ENCODE measurements around the gene ZNRD2. TPM values are rescaled to one million over a fixed set of nuclear protein-coding genes. Genes with fewer than 3 reads are reported as not detected.

ZNRD2 gene
- total and polyA plus RNA-seq, 10 of the 15 experiments (the other 5 are each of a cell fraction or from before 2014, with no cell fraction given), result 7.9 to 111 (median 55.4) TPM

GRCh38 chr11:65546217-65546958 is 23.9 kb upstream of the ZNRD2 start:
- Histone ChIP-seq H2AFZ (ENCODE audit: control insufficient read depth, low read depth, low read length) (peak overlapping the region; percentile 87), H3K4me2 (ENCODE audit: control insufficient read depth, insufficient read depth) (peak overlapping the region; percentile 91), H3K36me3 (ENCODE audit: control insufficient read depth in 2 of 2, insufficient read depth in 2 of 2, low read length in 1 of 2) (no peaks in the 10 kb centered on the region), H3K27ac (ENCODE audit: control insufficient read depth, insufficient read depth) (no peak overlapping the region), H3K79me2 (ENCODE audit: control insufficient read depth, insufficient read depth, low read length) (no peaks in the 10 kb centered on the region), H4K20me1 (ENCODE audit: control insufficient read depth, insufficient read depth) (no peaks in the 10 kb centered on the region), H3K27me3 (replicated peaks in 1 of 2; ENCODE audit: control insufficient read depth in 2 of 2, insufficient read depth in 2 of 2, low read length in 1 of 2) (no peaks in the 10 kb centered on the region), H3K4me3 (peak overlapping the region; percentile 68), H3K9ac (ENCODE audit: control insufficient read depth, insufficient read depth, low read length) (peak overlapping the region; percentile 43; the same call in 1 of the 2 replicates), H3K9me3 (replicated peaks; ENCODE audit: control insufficient read depth, insufficient read depth, low read length) (no peaks in the 10 kb centered on the region), H3K4me1 (ENCODE audit: control insufficient read depth, insufficient read depth, low read length) (peaks cover 23% of the 10 kb centered on the region)
- intact Hi-C loops (cut with micrococcal nuclease; ENCODE audit: unreplicated experiment), result no loop called here
- DNase-seq (ENCODE audit: low read depth, low spot score) (no peak), ATAC-seq (peak; percentile 93), FAIRE-seq (no peak)
- BruUV-seq (replicated peaks), result no TSS peak
- in situ Hi-C loops (cut with MboI), result no loop called here
- POLR2A ChIA-PET, result interaction anchor here (0.5 to 0.7 kb wide), 6 partner anchors 15 to 234 kb away, joined by 3 to 6 read pairs (median 4); partner anchors contain the start of gene FAM89B
- under 1% methylated on average over 44 of the region's 64 CpGs for WGBS (ENCODE audit: insufficient coverage, insufficient replicate concordance, low lambda C conversion rate, missing lambda C conversion rate)
- RAD21 ChIA-PET (ENCODE audit: unreplicated experiment), result interaction anchor here (0.6 to 1.3 kb wide), 6 partner anchors 16 to 69 kb away, joined by 3 to 6 read pairs (median 3); partner anchors contain the start of genes EHBP1L1, FAM89B, PCNX3 and ZNRD2
- SMC1A ChIA-PET (ENCODE audit: uncharacterized antibody, unreplicated experiment), result interaction anchor here (1.4 to 1.6 kb wide), 2 partner anchors 25 to 27 kb away, joined by 3 to 5 read pairs; partner anchors contain the start of gene FAM89B
- CTCF ChIA-PET, result interaction anchor here (0.6 to 1.6 kb wide), 4 partner anchors 24 to 513 kb away, joined by 3 to 5 read pairs (median 4); partner anchors contain the start of gene ZNRD2
- TF ChIP-seq NFXL1 (IDR thresholded peaks at IDR 0.05; ENCODE audit: borderline replicate concordance) (no peak), LARP7 (IDR thresholded peaks at IDR 0.05) (peak; percentile 62), HCFC1 (IDR thresholded peaks at IDR 0.05; ENCODE audit: low read length) (0 out of 2 replicates have a peak, but pooled peaks have one; percentile 21), RBBP5 (conservative IDR thresholded peaks at IDR 0.05) (no peak), CREM (IDR thresholded peaks at IDR 0.05; ENCODE audit: low read depth) (no peak), JUND (IDR thresholded peaks at IDR 0.05; ENCODE audit: low read depth, low read length) (no peak), BCL11A (IDR thresholded peaks at IDR 0.05; ENCODE audit: low read depth, low read length) (no peak), ZSCAN29 (IDR thresholded peaks at IDR 0.05) (no peak; the same call in 1 of the 2 replicates), BACH1 (IDR thresholded peaks at IDR 0.05; ENCODE audit: borderline replicate concordance) (peak; percentile 52), MLLT1 (IDR thresholded peaks at IDR 0.05) (no peak), CBX5 (IDR thresholded peaks at IDR 0.05; ENCODE audit: low read depth) (no peak), KAT2A (conservative IDR thresholded peaks at IDR 0.05; ENCODE audit: control insufficient read depth, low read depth, low read length) (no peak), USF1 (IDR thresholded peaks at IDR 0.05; ENCODE audit: borderline replicate concordance, extremely low read length, insufficient read depth, low read depth, low read length) (no peak), POLR2A (IDR thresholded peaks at IDR 0.05; ENCODE audit: low read depth, low read length) (peak; percentile 69), BMI1 (IDR thresholded peaks at IDR 0.05; ENCODE audit: borderline replicate concordance) (no peak), DPF2 (IDR thresholded peaks at IDR 0.05) (peak; percentile 74), RCOR1 (conservative IDR thresholded peaks at IDR 0.05; ENCODE audit: low read depth, low read length) (no peak), RELB (IDR thresholded peaks at IDR 0.05; ENCODE audit: low read depth) (no peak), CHD1 (IDR thresholded peaks at IDR 0.05; ENCODE audit: low read depth, low read length) (no peak)
